D341Med (cell line): ENCODE measurements around the gene HNF1A.

Source experiments
- DNase-seq: peaks from one replicate; pipeline ENCODE4 v3.0.0; 2012; ENCODE audit warnings: low spot score

HNF1A gene

GRCh38 chr12:121050725-121051124, 72.4 kb downstream of the HNF1A start:
- DNase-seq = no peak
